Activated T-cell treated with anti-CD3 and anti-CD28 coated beads for 24 hours (primary cell): ENCODE measurements around the gene SCD5.

Source experiments
- DNase-seq: peaks from one replicate; pipeline ENCODE4 v3.0.0-alpha.2; 2020; ENCODE audit warnings: low read depth

Gene SCD5

GRCh38 chr4:82588771-82589270 lies 209.8 kb downstream of the SCD5 start:
- DNase-seq, result no peak

- DNase-seq, result no peak
Measured at GRCh38 chr4:82587826-82588540, 210.6 kb downstream of the SCD5 start.

GRCh38 chr4:82585690-82586435 lies 212.7 kb downstream of the SCD5 start:
- no peak for DNase-seq

- no peak for DNase-seq
Measured at GRCh38 chr4:82584931-82585330, 213.7 kb downstream of the SCD5 start.

- no peak for DNase-seq
Measured at GRCh38 chr4:82583897-82584587, 214.6 kb downstream of the SCD5 start.

- DNase-seq, result no peak
Measured at GRCh38 chr4:82579932-82580331, 218.7 kb downstream of the SCD5 start.
